ENCODE data around the gene CDAN1.

DNA sequence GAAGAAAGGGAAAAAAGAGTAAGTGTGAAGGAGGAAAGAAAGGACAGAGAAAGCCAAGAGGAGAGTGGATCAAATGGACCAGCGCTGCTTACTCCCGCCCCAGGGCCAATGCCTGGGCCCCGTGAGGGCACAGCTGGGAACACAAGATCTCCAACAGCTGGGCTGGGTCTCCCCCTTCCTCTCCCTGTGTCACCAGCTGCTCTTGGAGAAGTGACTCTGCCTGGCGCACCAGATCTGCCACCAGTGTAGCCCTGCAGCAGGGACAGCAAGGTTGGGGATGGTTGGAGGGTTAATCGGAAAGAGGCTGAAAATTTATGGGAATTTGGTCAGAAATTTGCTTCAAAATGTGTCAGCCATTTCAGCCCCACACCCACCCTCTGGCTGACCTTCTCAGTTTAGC lies 8.4 kb downstream of the CDAN1 start:
- TF ChIP-seq POLR2A (IDR thresholded peaks at IDR 0.05; ENCODE audit: low read length): no peak
- no peak for TF ChIP-seq GATA1 (IDR thresholded peaks at IDR 0.05; ENCODE audit: low read depth, low read length)
